SU-DHL-6 (cell line): Measurements from ENCODE around the gene KMT2E.

Experiments used
- CTCF ChIP-seq: fragments of 200-600 bp; sonication (generic); IDR thresholded peaks from one replicate; pipeline ENCODE4 v1.5.1; 2017; ENCODE audit warnings: antibody characterized with exemption, mild to moderate bottlenecking, low read length, moderate library complexity; ENCODE audit not compliant: insufficient read depth, poor library complexity, severe bottlenecking
- EZH2phosphoT487 ChIP-seq: fragments of 200-600 bp; sonication (generic), shearing (Covaris generic); conservative IDR thresholded peaks from 2 replicates; pipeline ENCODE4 v1.6.1; 2018; ENCODE audit warnings: mild to moderate bottlenecking, antibody characterized with exemption, low read length, moderate library complexity, mixed read lengths

- TF ChIP-seq CTCF (no peak), EZH2phosphoT487 (no peak)
These were observed at the start of gene KMT2E for GRCh38 chr7:105013816-105014692.
